ENCODE data around the gene PTGER1.

DNA sequence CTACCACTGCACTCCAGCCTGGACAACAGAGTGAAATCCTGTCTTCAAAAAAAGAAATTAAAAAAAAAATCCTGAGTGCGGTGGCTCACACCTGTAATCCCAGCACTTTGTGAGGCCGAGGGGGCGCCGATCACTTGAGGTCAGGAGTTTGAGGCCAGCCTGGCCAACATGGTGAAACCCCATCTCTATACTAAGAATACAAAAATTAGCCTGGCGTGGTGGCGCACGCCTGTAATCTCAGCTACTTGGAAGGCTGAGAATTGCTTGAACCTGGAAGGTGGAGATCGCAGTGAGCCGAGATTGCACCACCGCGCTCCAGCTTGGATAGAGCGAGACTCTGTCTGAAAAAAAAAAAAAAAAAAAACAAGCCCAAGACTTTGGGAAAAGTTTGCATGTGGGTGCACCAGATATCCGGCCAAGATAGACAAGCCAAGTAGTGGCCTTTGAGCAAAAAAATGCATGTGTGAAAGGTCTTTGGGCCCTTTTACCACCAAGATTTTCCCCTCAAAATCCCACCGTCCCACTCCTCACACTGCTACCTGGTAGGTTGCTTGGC is 37.3 kb upstream of the PTGER1 start:
- TF ChIP-seq, protein P1, sequence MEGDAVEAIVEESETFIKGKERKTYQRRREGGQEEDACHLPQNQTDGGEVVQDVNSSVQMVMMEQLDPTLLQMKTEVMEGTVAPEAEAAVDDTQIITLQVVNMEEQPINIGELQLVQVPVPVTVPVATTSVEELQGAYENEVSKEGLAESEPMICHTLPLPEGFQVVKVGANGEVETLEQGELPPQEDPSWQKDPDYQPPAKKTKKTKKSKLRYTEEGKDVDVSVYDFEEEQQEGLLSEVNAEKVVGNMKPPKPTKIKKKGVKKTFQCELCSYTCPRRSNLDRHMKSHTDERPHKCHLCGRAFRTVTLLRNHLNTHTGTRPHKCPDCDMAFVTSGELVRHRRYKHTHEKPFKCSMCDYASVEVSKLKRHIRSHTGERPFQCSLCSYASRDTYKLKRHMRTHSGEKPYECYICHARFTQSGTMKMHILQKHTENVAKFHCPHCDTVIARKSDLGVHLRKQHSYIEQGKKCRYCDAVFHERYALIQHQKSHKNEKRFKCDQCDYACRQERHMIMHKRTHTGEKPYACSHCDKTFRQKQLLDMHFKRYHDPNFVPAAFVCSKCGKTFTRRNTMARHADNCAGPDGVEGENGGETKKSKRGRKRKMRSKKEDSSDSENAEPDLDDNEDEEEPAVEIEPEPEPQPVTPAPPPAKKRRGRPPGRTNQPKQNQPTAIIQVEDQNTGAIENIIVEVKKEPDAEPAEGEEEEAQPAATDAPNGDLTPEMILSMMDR (conservative IDR thresholded peaks at IDR 0.05 in 1 of 2, IDR thresholded peaks at IDR 0.05 in 1 of 2; ENCODE audit: low read depth in 1 of 2, low read length in 2 of 2), result no peak
- TF ChIP-seq EZH2 (IDR thresholded peaks at IDR 0.05; ENCODE audit: low read length, missing control alignments), result no peak
